H9 (cell line): ENCODE measurements around the gene FBXO47. TPM values are rescaled to one million over a fixed set of nuclear protein-coding genes. Genes with fewer than 3 reads are reported as not detected.

Experiments used
- DNase-seq: peaks from one replicate; pipeline ENCODE4 v3.0.0-alpha.2; 2017
- H2AFZ ChIP-seq: one replicate; pipeline ENCODE4 v1.6.1; 2013; ENCODE audit warnings: mild to moderate bottlenecking, low read length, control low read depth, moderate library complexity
- H2AK5ac ChIP-seq: 2 replicates; pipeline ENCODE4 v1.6.1; 2013; ENCODE audit warnings: low read length, control low read depth, mixed read lengths; ENCODE audit not compliant: insufficient read length
- H2BK120ac ChIP-seq: one replicate; pipeline ENCODE4 v1.6.1; 2013; ENCODE audit warnings: low read depth, mild to moderate bottlenecking, low read length, control low read depth, inconsistent platforms; ENCODE audit not compliant: poor library complexity, severe bottlenecking
- H2BK12ac ChIP-seq: 2 replicates; pipeline ENCODE4 v1.6.1; 2013; ENCODE audit warnings: low read length, control low read depth, mixed read lengths, low read depth; ENCODE audit not compliant: insufficient read length
- H2BK15ac ChIP-seq: 2 replicates; pipeline ENCODE4 v1.6.1; 2013; ENCODE audit warnings: low read depth, low read length, control low read depth
- H2BK20ac ChIP-seq: one replicate; pipeline ENCODE4 v1.6.1; 2013; ENCODE audit warnings: low read depth, mild to moderate bottlenecking, low read length, control low read depth, inconsistent platforms; ENCODE audit not compliant: poor library complexity, severe bottlenecking
- H2BK5ac ChIP-seq: 2 replicates; pipeline ENCODE4 v1.6.1; 2013; ENCODE audit warnings: low read length, control low read depth, mixed read lengths; ENCODE audit not compliant: insufficient read length
- H3K14ac ChIP-seq: 2 replicates; pipeline ENCODE4 v1.6.1; 2013; ENCODE audit warnings: low read length, control low read depth; ENCODE audit not compliant: insufficient read depth
- H3K18ac ChIP-seq: 2 replicates; pipeline ENCODE4 v1.6.1; 2013; ENCODE audit warnings: low read depth, mild to moderate bottlenecking, mixed read lengths, low read length, control low read depth; ENCODE audit not compliant: insufficient read length
- H3K23ac ChIP-seq: 2 replicates; pipeline ENCODE4 v1.6.1; 2013; ENCODE audit warnings: low read length, control low read depth, mixed read lengths, low read depth; ENCODE audit not compliant: insufficient read length
- H3K23me2 ChIP-seq: 2 replicates; pipeline ENCODE4 v1.6.1; 2013; ENCODE audit warnings: low read depth, mild to moderate bottlenecking, mixed read lengths, low read length, control low read depth; ENCODE audit not compliant: insufficient read length, poor library complexity, severe bottlenecking
- H3K27ac ChIP-seq: 2 replicates; pipeline ENCODE4 v1.5.1; 2013; ENCODE audit warnings: low read length, control low read depth, mixed read lengths, low read depth; ENCODE audit not compliant: insufficient read length
- H3K27me3 ChIP-seq: 2 replicates; pipeline ENCODE4 v1.6.1; 2013; ENCODE audit warnings: low read length, control low read depth, inconsistent platforms; ENCODE audit not compliant: insufficient read depth
- H3K4ac ChIP-seq: 2 replicates; pipeline ENCODE4 v1.6.1; 2013; ENCODE audit warnings: low read depth, mild to moderate bottlenecking, control low read depth, inconsistent platforms, low read length, moderate library complexity
- H3K4me1 ChIP-seq: 2 replicates; pipeline ENCODE4 v1.6.1; 2013; ENCODE audit warnings: low read length, control low read depth, inconsistent platforms; ENCODE audit not compliant: insufficient read depth
- H3K4me2 ChIP-seq: 2 replicates; pipeline ENCODE4 v1.6.1; 2013; ENCODE audit warnings: low read length, control low read depth, mixed read lengths; ENCODE audit not compliant: insufficient read length, insufficient read depth
- H3K56ac ChIP-seq: 2 replicates; pipeline ENCODE4 v1.6.1; 2013; ENCODE audit warnings: low read depth, mild to moderate bottlenecking, mixed read lengths, low read length, control low read depth; ENCODE audit not compliant: insufficient read length
- H3K79me1 ChIP-seq: 2 replicates; pipeline ENCODE4 v1.6.1; 2013; ENCODE audit warnings: low read depth, mild to moderate bottlenecking, moderate library complexity, low read length, control low read depth, inconsistent platforms; ENCODE audit not compliant: insufficient read depth, poor library complexity, severe bottlenecking
- H3K79me2 ChIP-seq: 2 replicates; pipeline ENCODE4 v1.6.1; 2013; ENCODE audit warnings: low read length, control low read depth, inconsistent platforms; ENCODE audit not compliant: insufficient read depth
- H3K9ac ChIP-seq: 2 replicates; pipeline ENCODE4 v1.6.1; 2013; ENCODE audit warnings: low read length, control low read depth, mixed read lengths; ENCODE audit not compliant: insufficient read length; ENCODE audit errors: extremely low read depth
- H3K9me3 ChIP-seq: one replicate; pipeline ENCODE4 v1.6.1; 2013; ENCODE audit warnings: low read depth, low read length, inconsistent platforms; ENCODE audit not compliant: control insufficient read depth
- H3T11ph ChIP-seq: one replicate; pipeline ENCODE4 v1.6.1; 2013; ENCODE audit warnings: mild to moderate bottlenecking, low read length, control low read depth, inconsistent platforms
- H4K20me1 ChIP-seq: one replicate; pipeline ENCODE4 v1.6.1; 2013; ENCODE audit not compliant: control insufficient read depth, insufficient read length, insufficient read depth
- H4K5ac ChIP-seq: 2 replicates; pipeline ENCODE4 v1.6.1; 2013; ENCODE audit warnings: low read depth, mild to moderate bottlenecking, mixed read lengths, low read length, control low read depth; ENCODE audit not compliant: insufficient read length
- H4K8ac ChIP-seq: replicated peaks from 2 replicates; pipeline ENCODE4 v1.6.1; 2013; ENCODE audit warnings: low read length, control low read depth, mixed read lengths, low read depth; ENCODE audit not compliant: insufficient read length
- H4K91ac ChIP-seq: 2 replicates; pipeline ENCODE4 v1.6.1; 2013; ENCODE audit warnings: low read depth, mild to moderate bottlenecking, moderate library complexity, mixed read lengths, low read length, control low read depth; ENCODE audit not compliant: insufficient read length
- H3K27ac Mint-ChIP-seq, 3 experiments: 2 replicates in 2 of 3; 3 replicates in 1 of 3; pipeline ENCODE4 v1.8.0; 2020 to 2021; ENCODE audit warnings: mixed read lengths in 3 of 3, mild to moderate bottlenecking in 1 of 3, moderate library complexity in 1 of 3
- H3K27me3 Mint-ChIP-seq: 2 replicates; pipeline ENCODE4 v1.8.0; 2021; ENCODE audit warnings: low read depth, mild to moderate bottlenecking, moderate library complexity, mixed read lengths
- H3K36me3 Mint-ChIP-seq, 3 experiments: 2 replicates in 2 of 3; 3 replicates in 1 of 3; pipeline ENCODE4 v1.8.0; 2020 to 2021; ENCODE audit warnings: low read depth in 3 of 3, mixed read lengths in 3 of 3; ENCODE audit not compliant: insufficient read depth in 1 of 3
- H3K4me1 Mint-ChIP-seq, 2 experiments: 2 replicates each; pipeline ENCODE4 v1.8.0; 2020; ENCODE audit warnings: mixed read lengths in 2 of 2
- H3K4me3 Mint-ChIP-seq, 2 experiments: 2 replicates in 1 of 2; 3 replicates in 1 of 2; pipeline ENCODE4 v1.8.0; 2020 to 2021; ENCODE audit warnings: mild to moderate bottlenecking in 2 of 2, mixed read lengths in 2 of 2, moderate library complexity in 1 of 2
- H3K9me3 Mint-ChIP-seq, 2 experiments: 2 replicates in 1 of 2; 3 replicates in 1 of 2; pipeline ENCODE4 v1.8.0; 2020; ENCODE audit warnings: mild to moderate bottlenecking in 2 of 2, mixed read lengths in 2 of 2, moderate library complexity in 1 of 2
- WGBS: extraction: QIAGEN DNeasy Blood & Tissue Kit; methylation state at CpG from one replicate; pipeline ENCODE4 v1.1.7; 2013; ENCODE audit warnings: missing lambda C conversion rate, low lambda C conversion rate, mixed read lengths; ENCODE audit not compliant: insufficient read length; ENCODE audit errors: extremely low coverage; 5-methylcytosine and 5-hydroxymethylcytosine counted together
- total RNA-seq: library from RNA; stranded (reverse); gene quantifications from 2 replicates; pipeline ENCODE4 v1.2.1, GENCODE V29; 2021
- TF ChIP-seq, protein P1 (sequence below): fragments of 200-600 bp; sonication (generic); conservative IDR thresholded peaks from 3 replicates; pipeline ENCODE4 v1.8.0; 2021; ENCODE audit warnings: antibody characterized with exemption, mild to moderate bottlenecking

The FBXO47 gene
- total RNA-seq, 1 experiment from 2014 or later: not detected

DNA sequence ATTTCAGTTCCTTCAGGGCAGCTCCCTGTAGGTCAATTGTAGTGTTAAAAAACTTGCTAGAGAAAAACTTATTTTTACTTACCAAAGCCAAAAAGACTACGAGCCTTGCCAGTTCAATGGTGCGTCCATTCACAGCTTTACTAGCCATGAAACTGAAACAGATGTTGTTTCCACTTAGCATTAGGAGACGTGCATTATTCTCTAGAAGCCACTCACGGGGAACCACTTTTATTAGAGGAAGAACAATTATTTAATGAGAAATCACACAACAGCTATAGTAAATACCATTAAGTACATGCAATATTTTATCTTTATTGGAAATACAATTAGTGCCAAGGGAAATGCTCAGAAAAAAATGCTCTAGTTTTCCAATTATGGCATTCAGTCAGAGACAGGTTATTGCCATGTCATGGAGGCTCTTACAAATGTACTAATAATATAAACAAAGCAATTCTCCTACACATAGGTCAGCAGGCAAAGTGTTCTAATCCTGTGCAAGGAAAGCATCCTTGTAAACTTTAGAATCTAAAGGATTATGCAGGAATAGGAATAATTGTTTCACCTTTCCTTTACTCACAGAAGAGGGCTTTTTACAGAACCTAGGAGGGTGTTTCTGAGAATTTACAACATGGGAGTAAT, 24.4 kb downstream of the FBXO47 start:
- H3K4ac ChIP-seq: no peak overlapping the region
- H3K27me3 Mint-ChIP-seq: peaks cover 3% of the 10 kb centered on the region; the same call in 1 of the 2 replicates
- no peak overlapping the region for H3K4me3 Mint-ChIP-seq
- no peak overlapping the region for H4K91ac ChIP-seq
- H3K9me3 ChIP-seq: no peaks in the 10 kb centered on the region
- H3K27ac Mint-ChIP-seq: no peak overlapping the region
- TF ChIP-seq, protein P1, sequence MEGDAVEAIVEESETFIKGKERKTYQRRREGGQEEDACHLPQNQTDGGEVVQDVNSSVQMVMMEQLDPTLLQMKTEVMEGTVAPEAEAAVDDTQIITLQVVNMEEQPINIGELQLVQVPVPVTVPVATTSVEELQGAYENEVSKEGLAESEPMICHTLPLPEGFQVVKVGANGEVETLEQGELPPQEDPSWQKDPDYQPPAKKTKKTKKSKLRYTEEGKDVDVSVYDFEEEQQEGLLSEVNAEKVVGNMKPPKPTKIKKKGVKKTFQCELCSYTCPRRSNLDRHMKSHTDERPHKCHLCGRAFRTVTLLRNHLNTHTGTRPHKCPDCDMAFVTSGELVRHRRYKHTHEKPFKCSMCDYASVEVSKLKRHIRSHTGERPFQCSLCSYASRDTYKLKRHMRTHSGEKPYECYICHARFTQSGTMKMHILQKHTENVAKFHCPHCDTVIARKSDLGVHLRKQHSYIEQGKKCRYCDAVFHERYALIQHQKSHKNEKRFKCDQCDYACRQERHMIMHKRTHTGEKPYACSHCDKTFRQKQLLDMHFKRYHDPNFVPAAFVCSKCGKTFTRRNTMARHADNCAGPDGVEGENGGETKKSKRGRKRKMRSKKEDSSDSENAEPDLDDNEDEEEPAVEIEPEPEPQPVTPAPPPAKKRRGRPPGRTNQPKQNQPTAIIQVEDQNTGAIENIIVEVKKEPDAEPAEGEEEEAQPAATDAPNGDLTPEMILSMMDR: no peak
- no peak overlapping the region for H3K9ac ChIP-seq
- no peak overlapping the region for H4K5ac ChIP-seq
- no peak overlapping the region for H3T11ph ChIP-seq
- H2BK20ac ChIP-seq: no peak overlapping the region
- H4K8ac ChIP-seq: no peak overlapping the region
- no peak overlapping the region for H3K4me2 ChIP-seq
- H2AFZ ChIP-seq: no peak overlapping the region
- no peaks in the 10 kb centered on the region for H3K23me2 ChIP-seq
- DNase-seq: no peak
- no peak overlapping the region for H2BK5ac ChIP-seq
- H3K56ac ChIP-seq: no peak overlapping the region
- H2BK120ac ChIP-seq: no peak overlapping the region
- H3K27ac ChIP-seq: no peak overlapping the region
- no peaks in the 10 kb centered on the region; a peak in 1 of 5 replicates for H3K9me3 Mint-ChIP-seq
- H2AK5ac ChIP-seq: no peak overlapping the region
- no CpG with 5 or more reads among the region's 4 CpGs for WGBS
- H3K79me1 ChIP-seq: no peaks in the 10 kb centered on the region
- H3K27me3 ChIP-seq: no peaks in the 10 kb centered on the region
- no peaks in the 10 kb centered on the region for H3K36me3 Mint-ChIP-seq
- peaks cover 5 to 6% of the 10 kb centered on the region in 2 experiments for H3K4me1 Mint-ChIP-seq
- H2BK12ac ChIP-seq: no peak overlapping the region
- no peak overlapping the region for H3K14ac ChIP-seq
- H3K23ac ChIP-seq: no peak overlapping the region
- H2BK15ac ChIP-seq: no peak overlapping the region
- H3K79me2 ChIP-seq: no peaks in the 10 kb centered on the region
- no peaks in the 10 kb centered on the region for H4K20me1 ChIP-seq
- no peak overlapping the region for H3K18ac ChIP-seq
- H3K4me1 ChIP-seq: 0 out of 2 replicates have a peak, but pooled peaks cover 2% of the 10 kb centered on the region
